ENCODE results near the gene ICAM1.

Gene ICAM1

DNA sequence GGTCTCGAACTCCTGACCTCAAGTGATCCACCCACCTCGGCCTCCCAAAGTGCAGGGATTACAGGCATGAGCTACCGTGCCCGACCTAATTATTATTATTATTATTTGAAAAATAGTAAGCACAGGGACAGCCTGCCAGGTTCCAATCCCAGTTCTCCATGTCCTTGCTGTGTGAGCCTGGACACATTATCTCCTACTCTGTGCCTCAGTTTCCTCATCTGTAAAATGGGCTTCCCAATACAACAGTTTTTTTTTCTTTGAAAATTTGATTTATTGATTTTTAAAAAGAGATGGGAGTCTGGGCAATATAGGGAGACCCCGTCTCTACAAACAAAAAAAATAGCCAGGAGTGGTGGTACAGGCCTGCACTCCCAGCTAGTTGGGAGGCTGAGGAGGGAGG, 35.4 kb downstream of the ICAM1 start:
- no peak overlapping the region for H3K9ac ChIP-seq (ENCODE audit: low read depth in 1 of 2, low read length in 2 of 2)
- H3K4me3 ChIP-seq (ENCODE audit: low read depth in 1 of 2, low read length in 2 of 2), result no peak overlapping the region
- no peaks in the 10 kb centered on the region for H3K36me3 ChIP-seq (ENCODE audit: control insufficient read depth in 1 of 2, insufficient read depth in 2 of 2, low read length in 2 of 2)
- H3K9me3 ChIP-seq (ENCODE audit: control insufficient read depth in 1 of 2, low read length in 2 of 2), result no peaks in the 10 kb centered on the region
- no peaks in the 10 kb centered on the region for H3K4me1 ChIP-seq (ENCODE audit: control insufficient read depth in 1 of 2, insufficient read depth in 2 of 2, low read length in 2 of 2)
- no peak overlapping the region for H3K27ac ChIP-seq (ENCODE audit: low read depth, low read length)
- no peaks in the 10 kb centered on the region for H3K27me3 ChIP-seq (ENCODE audit: control insufficient read depth in 1 of 2, insufficient read depth in 2 of 2, low read length in 2 of 2)

GRCh38 chr19:10309423-10309822, 38.5 kb downstream of the ICAM1 start, which contains the start of gene ZGLP1:
TSS of gene ZGLP1 (minus strand) at chr19:10309815.
- Histone ChIP-seq H3K9ac (ENCODE audit: low read depth in 1 of 2, low read length in 2 of 2) (no peak within 1 kb of the TSS), H3K36me3 (ENCODE audit: control insufficient read depth in 1 of 2, insufficient read depth in 2 of 2, low read length in 2 of 2) (no peaks in the 10 kb centered on the region)

GRCh38 chr19:10315335-10316214, 44.7 kb downstream of the ICAM1 start, which contains the start of gene FDX2:
TSS of gene FDX2 (minus strand) at chr19:10316015. CDS start at chr19:10315996, 19 bp downstream.
- peaks cover 20 to 27% of the 10 kb centered on the region in 2 donors for H3K36me3 ChIP-seq (ENCODE audit: control insufficient read depth in 1 of 2, insufficient read depth in 2 of 2, low read length in 2 of 2)
- peak within 1 kb of the TSS; percentile 78 to 88 for H3K4me3 ChIP-seq (ENCODE audit: low read depth in 1 of 2, low read length in 2 of 2)
- H3K27me3 ChIP-seq (ENCODE audit: control insufficient read depth in 1 of 2, insufficient read depth in 2 of 2, low read length in 2 of 2), result no peaks in the 10 kb centered on the region
- no peaks in the 10 kb centered on the region for H3K9me3 ChIP-seq (ENCODE audit: control insufficient read depth in 1 of 2, low read length in 2 of 2)
- H3K4me1 ChIP-seq (ENCODE audit: control insufficient read depth in 1 of 2, insufficient read depth in 2 of 2, low read length in 2 of 2), result peaks cover 10 to 18% of the 10 kb centered on the region in 2 donors
- no peak within 1 kb of the TSS for H3K27ac ChIP-seq (ENCODE audit: low read depth, low read length)
- peak within 1 kb of the TSS; percentile 34 to 58 for H3K9ac ChIP-seq (ENCODE audit: low read depth in 1 of 2, low read length in 2 of 2)

More at GRCh38 chr19:10309423-10309822, 38.5 kb downstream of the ICAM1 start, which contains the start of gene ZGLP1:
- Histone ChIP-seq H3K4me3 (ENCODE audit: low read depth in 1 of 2, low read length in 2 of 2) (no peak within 1 kb of the TSS), H3K4me1 (ENCODE audit: control insufficient read depth in 1 of 2, insufficient read depth in 2 of 2, low read length in 2 of 2) (peaks cover 0 to under 1% of the 10 kb centered on the region in 2 donors), H3K27ac (ENCODE audit: low read depth, low read length) (no peak within 1 kb of the TSS), H3K27me3 (ENCODE audit: control insufficient read depth in 1 of 2, insufficient read depth in 2 of 2, low read length in 2 of 2) (no peaks in the 10 kb centered on the region), H3K9me3 (ENCODE audit: control insufficient read depth in 1 of 2, low read length in 2 of 2) (no peaks in the 10 kb centered on the region)

DNA sequence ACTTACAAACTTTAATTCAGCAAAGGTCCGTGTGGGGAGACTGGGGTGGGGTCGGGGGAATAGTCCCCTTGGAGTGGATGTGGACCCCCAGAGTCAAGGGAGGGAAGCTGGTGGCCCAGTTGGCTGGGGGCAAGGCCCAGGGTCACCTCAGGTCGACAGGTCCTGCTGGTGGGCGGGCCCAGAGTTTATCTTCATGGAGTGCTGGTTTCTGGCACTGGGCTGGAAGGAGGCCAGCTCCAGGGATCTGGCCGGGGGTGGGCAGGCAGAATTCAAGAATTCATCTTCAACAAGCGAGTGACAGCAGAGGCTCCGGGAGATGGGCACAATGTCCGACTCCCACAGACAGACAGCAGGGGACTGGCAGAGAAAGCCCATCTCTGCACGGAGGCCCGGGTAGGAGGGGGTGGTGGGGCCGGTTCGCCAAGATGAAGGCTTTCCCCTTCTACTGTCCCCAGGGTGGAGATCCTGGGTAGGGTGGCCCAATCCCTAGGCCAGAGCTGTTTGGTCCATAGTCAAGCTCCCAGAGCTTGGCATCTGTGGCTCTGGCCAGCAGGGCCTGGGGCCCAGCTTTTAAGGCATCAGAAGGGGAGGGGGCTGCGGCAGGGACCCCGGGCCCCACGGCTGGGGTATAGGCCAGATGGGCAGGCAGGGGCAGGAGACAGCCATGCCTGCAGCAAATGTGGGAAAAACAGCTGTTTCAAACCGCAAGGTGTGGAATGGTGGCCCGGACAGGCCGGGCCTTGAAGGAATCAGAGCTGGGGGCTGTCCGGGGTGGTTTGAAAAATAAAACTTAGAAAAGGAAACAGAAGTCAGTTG, 45.5 kb downstream of the ICAM1 start:
- peaks cover 18 to 26% of the 10 kb centered on the region in 2 donors for H3K4me1 ChIP-seq (ENCODE audit: control insufficient read depth in 1 of 2, insufficient read depth in 2 of 2, low read length in 2 of 2)
- peak overlapping the region; percentile 78 to 88 for H3K4me3 ChIP-seq (ENCODE audit: low read depth in 1 of 2, low read length in 2 of 2)
- H3K27me3 ChIP-seq (ENCODE audit: control insufficient read depth in 1 of 2, insufficient read depth in 2 of 2, low read length in 2 of 2), result no peaks in the 10 kb centered on the region
- H3K9me3 ChIP-seq (ENCODE audit: control insufficient read depth in 1 of 2, low read length in 2 of 2), result no peaks in the 10 kb centered on the region
- H3K27ac ChIP-seq (ENCODE audit: low read depth, low read length), result no peak overlapping the region
- peaks cover 20 to 33% of the 10 kb centered on the region in 2 donors for H3K36me3 ChIP-seq (ENCODE audit: control insufficient read depth in 1 of 2, insufficient read depth in 2 of 2, low read length in 2 of 2)
- H3K9ac ChIP-seq (ENCODE audit: low read depth in 1 of 2, low read length in 2 of 2), result no peak overlapping the region

- Histone ChIP-seq H3K9ac (ENCODE audit: low read depth in 1 of 2, low read length in 2 of 2) (no peak overlapping the region), H3K4me1 (ENCODE audit: control insufficient read depth in 1 of 2, insufficient read depth in 2 of 2, low read length in 2 of 2) (peaks cover 26 to 28% of the 10 kb centered on the region in 2 donors), H3K36me3 (ENCODE audit: control insufficient read depth in 1 of 2, insufficient read depth in 2 of 2, low read length in 2 of 2) (peaks cover 20 to 39% of the 10 kb centered on the region in 2 donors), H3K27ac (ENCODE audit: low read depth, low read length) (no peak overlapping the region), H3K4me3 (ENCODE audit: low read depth in 1 of 2, low read length in 2 of 2) (no peak overlapping the region), H3K27me3 (ENCODE audit: control insufficient read depth in 1 of 2, insufficient read depth in 2 of 2, low read length in 2 of 2) (no peaks in the 10 kb centered on the region), H3K9me3 (ENCODE audit: control insufficient read depth in 1 of 2, low read length in 2 of 2) (no peaks in the 10 kb centered on the region)
Measured at GRCh38 chr19:10317045-10317856, 46.3 kb downstream of the ICAM1 start.

DNA sequence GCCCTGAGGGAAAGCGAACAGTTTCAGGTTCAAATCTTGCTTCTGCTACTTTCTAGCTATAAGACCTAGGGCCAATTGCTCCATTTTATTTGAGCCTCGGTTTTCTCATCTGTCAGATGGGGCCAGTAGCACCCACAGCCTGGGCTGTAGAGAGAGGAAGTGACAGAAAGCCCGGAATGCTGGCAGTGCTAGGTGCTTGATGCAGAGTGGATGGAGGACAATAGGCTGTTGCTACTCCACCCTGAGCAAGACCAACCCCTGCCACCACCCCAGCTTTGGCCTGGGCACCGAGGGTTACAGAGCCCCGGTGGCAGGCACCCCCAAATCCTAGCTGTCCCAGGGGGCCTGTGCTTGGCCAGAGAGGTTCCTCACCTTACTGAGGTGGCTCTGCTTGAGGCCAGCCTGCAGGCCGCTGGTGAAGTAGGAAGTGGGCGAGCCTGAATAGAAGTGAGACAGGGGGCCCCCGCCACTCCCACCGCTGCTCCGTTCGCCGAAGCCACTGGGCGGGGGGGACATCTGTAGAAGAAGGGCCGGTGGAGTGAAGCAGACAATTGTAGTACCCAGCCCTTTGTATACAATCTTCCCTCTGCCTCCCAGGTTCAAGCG, 47.0 kb downstream of the ICAM1 start:
- no peaks in the 10 kb centered on the region for H3K9me3 ChIP-seq (ENCODE audit: control insufficient read depth in 1 of 2, low read length in 2 of 2)
- peaks cover 24 to 46% of the 10 kb centered on the region in 2 donors for H3K36me3 ChIP-seq (ENCODE audit: control insufficient read depth in 1 of 2, insufficient read depth in 2 of 2, low read length in 2 of 2)
- peaks cover 33 to 35% of the 10 kb centered on the region in 2 donors for H3K4me1 ChIP-seq (ENCODE audit: control insufficient read depth in 1 of 2, insufficient read depth in 2 of 2, low read length in 2 of 2)
- no peak overlapping the region for H3K4me3 ChIP-seq (ENCODE audit: low read depth in 1 of 2, low read length in 2 of 2)
- H3K9ac ChIP-seq (ENCODE audit: low read depth in 1 of 2, low read length in 2 of 2), result no peak overlapping the region
- no peaks in the 10 kb centered on the region for H3K27me3 ChIP-seq (ENCODE audit: control insufficient read depth in 1 of 2, insufficient read depth in 2 of 2, low read length in 2 of 2)
- no peak overlapping the region for H3K27ac ChIP-seq (ENCODE audit: low read depth, low read length)

DNA sequence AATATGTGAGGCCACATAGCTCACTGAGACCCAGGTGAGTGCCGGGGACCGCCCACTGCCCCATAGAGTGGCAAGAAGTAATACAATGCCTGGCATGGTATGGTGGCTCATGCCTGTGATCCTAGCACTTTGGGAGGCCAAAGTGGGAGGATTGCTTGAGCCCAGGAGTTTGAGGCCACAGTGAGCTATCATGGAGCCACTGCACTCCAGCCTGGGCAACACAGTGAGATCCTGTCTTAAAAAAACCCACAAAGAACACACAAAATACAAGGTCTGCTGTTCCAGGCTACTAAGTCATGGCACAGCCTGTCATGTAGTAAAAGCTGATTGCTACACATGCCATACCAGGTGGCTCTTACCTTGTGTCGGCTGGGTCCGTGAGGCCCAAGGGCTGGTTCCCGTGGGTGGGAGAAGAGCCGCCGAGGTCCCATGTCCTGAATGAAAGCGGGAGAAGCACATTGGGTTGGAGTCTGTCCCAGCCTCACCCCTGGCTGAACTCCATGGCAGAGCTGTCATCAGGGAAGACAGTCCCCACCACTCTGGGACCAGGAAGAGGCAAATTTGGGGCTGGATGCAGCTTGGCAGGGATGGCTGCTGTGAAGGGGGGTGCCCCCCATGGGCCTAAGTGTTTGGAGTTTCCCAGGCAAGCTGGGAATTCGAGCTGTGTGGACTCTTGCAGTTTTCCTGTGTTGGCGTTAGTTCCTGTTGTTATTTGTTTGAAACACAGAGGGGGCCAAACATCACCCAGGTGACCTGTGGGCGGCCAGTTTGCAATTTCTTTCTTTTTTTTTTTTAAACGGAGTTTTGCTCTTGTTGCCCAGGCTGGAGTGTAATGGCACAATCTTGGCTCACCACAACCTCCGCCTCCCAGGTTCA, 48.1 kb downstream of the ICAM1 start:
- H3K4me1 ChIP-seq (ENCODE audit: control insufficient read depth in 1 of 2, insufficient read depth in 2 of 2, low read length in 2 of 2), result peaks cover 35 to 38% of the 10 kb centered on the region in 2 donors
- no peak overlapping the region for H3K4me3 ChIP-seq (ENCODE audit: low read depth in 1 of 2, low read length in 2 of 2)
- H3K27me3 ChIP-seq (ENCODE audit: control insufficient read depth in 1 of 2, insufficient read depth in 2 of 2, low read length in 2 of 2), result no peaks in the 10 kb centered on the region
- H3K36me3 ChIP-seq (ENCODE audit: control insufficient read depth in 1 of 2, insufficient read depth in 2 of 2, low read length in 2 of 2), result peaks cover 24 to 57% of the 10 kb centered on the region in 2 donors
- H3K27ac ChIP-seq (ENCODE audit: low read depth, low read length), result no peak overlapping the region
- H3K9ac ChIP-seq (ENCODE audit: low read depth in 1 of 2, low read length in 2 of 2), result no peak overlapping the region
- H3K9me3 ChIP-seq (ENCODE audit: control insufficient read depth in 1 of 2, low read length in 2 of 2), result no peaks in the 10 kb centered on the region

DNA sequence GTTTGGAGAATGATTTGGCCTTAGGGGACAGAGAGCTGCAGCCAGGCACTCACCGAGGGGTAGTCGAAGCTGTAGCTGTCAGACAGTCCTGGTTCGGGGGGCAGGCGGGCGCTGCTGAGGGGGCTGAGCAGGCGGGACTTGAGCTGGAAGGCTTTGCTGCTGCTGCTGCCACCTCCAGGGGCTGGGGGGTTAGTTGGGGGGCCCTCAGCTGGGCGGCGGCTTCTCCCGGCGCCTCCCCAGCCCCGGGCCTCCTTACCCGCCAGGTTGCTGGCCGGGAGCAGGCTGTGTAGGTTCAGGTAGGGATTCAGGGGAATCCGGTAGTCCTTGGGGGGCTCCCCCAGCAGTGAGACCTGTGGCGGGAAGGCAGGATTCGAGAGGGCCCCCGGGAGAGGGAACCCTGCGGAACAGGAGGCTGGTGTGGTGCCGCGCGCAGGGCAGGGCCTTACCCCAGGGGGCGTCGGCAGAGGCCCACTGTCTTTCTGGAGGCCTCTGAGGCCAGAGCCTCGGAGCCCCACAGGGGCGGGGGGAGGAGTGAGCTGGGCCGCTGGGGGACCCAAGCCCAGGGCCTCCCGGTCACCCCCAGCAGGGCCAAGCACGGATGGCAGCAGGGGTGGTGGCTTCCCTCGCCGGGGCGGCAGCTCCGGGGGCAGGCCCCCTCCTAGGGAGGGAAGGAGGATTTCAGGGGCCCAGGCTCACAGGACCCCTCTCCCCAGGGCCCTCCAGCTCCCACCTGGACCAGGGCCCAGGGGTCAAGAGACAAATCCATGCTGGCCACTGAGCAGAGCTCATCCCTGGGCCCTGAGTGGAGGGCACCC, 49.9 kb downstream of the ICAM1 start:
- H3K4me1 ChIP-seq (ENCODE audit: control insufficient read depth in 1 of 2, insufficient read depth in 2 of 2, low read length in 2 of 2), result peaks cover 28 to 35% of the 10 kb centered on the region in 2 donors
- peak overlapping the region; percentile 65 for H3K27ac ChIP-seq (ENCODE audit: low read depth, low read length)
- peak overlapping the region in 1 of 2 donors; percentile 5 for H3K9ac ChIP-seq (ENCODE audit: low read depth in 1 of 2, low read length in 2 of 2)
- H3K27me3 ChIP-seq (ENCODE audit: control insufficient read depth in 1 of 2, insufficient read depth in 2 of 2, low read length in 2 of 2), result no peaks in the 10 kb centered on the region
- no peak overlapping the region for H3K4me3 ChIP-seq (ENCODE audit: low read depth in 1 of 2, low read length in 2 of 2)
- no peaks in the 10 kb centered on the region for H3K9me3 ChIP-seq (ENCODE audit: control insufficient read depth in 1 of 2, low read length in 2 of 2)
- H3K36me3 ChIP-seq (ENCODE audit: control insufficient read depth in 1 of 2, insufficient read depth in 2 of 2, low read length in 2 of 2), result peaks cover 27 to 72% of the 10 kb centered on the region in 2 donors
